ENCODE results near the gene DAPK1.

DAPK1 gene

DNA sequence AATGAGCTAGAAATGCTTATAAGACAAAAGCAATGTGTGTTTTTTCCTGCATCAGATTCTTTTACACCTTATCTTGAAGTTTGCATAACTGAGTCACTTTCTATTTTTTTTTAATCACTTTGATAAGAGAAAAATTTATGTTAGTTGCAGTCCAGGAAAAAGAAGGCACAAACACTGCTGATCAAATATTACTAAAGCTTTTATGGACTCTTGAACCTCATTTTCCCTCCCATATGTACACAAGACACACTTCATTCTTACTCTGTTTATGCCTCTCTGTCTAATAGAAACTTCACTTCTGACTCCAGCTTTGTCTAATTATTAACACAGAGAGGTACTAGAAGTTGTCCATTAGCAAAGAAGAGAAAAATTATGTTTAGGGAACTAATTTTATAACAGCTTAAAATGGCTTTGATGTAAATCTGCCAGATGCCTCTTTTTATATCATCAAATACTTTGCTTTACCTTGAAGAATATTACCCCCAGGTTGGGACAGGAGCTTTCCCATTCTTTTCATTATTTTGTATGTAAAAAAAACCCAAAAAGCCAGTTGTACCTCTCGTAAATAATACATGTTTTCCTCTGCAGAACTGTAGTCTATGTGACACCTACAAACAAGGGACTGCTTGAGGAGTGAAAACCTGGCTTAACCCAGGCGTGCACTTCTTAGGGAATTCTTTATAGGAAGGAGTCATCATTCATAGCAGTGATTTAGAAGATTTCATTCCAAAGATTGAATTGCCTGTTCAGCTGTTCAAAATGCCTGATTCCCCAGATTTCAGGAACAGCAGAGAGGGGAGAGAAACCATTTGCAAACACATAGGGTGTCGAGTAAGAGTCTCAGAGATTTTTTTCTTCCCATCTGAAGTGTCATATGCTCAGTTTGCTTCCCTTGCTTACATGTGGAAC is 72.6 kb downstream of the DAPK1 start:
- peak; percentile 51 for FAIRE-seq

DNA sequence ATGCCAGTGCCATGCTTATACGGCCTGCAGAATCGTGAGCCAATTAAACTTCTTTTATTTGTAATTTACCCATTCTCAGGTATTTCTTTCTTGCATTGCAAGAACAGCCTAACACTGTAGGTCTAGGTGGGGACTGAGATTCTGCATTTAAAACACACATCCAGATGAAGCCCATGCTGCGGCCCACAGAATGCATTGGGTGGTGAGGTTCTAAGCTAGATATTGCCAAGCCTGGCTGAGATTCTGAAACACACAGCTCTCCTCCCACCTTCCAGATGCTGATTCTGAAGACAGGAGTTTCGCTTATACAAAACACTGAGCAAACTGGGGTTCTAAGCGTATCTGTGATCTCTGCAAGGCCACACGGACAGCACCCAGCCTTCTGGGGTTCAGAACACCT is 75.1 kb downstream of the DAPK1 start:
- FAIRE-seq, result no peak

DNA sequence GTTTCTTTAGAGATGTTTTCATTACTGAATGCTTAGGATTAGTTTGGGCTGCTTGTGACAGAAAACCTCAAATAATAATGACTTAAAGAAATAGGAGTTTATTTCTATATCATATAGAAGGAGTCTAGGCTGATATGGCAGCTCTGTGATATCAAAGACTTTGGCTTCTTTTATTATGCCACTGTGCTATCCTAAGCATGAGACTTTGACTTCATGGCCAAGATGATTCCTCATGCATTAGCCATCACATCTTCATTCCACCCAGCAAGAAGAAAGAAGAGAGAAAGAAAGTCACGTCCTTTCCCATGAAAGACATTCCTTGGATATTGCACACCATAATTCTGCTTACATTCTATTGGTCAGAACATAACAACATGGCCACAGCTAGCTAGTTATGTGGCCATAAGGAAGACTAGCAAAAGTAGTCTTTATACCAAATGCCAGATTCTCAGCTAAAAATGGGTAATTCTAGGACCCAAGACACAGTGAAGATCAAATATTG is 76.2 kb downstream of the DAPK1 start:
- no peak for FAIRE-seq

DNA sequence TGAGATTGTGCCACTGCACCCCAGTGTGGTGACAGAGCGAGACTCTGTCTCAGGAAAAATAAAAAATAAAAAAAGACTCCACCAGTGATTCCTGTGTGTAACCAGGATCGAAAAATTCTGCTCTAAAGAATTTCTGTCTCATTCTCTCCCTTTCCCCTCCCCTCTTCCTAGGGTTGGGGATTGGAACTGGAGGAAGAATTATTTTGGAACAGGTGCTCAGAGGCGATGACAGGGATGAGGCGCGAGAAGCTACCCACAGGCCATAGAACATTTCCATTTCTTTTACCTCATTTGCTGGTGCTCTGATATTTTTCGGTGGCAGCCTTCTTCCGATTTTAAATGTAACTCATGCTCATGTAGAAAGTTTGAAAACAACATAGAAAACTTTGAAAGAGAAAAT is 80.1 kb downstream of the DAPK1 start:
- FAIRE-seq, result no peak

DNA sequence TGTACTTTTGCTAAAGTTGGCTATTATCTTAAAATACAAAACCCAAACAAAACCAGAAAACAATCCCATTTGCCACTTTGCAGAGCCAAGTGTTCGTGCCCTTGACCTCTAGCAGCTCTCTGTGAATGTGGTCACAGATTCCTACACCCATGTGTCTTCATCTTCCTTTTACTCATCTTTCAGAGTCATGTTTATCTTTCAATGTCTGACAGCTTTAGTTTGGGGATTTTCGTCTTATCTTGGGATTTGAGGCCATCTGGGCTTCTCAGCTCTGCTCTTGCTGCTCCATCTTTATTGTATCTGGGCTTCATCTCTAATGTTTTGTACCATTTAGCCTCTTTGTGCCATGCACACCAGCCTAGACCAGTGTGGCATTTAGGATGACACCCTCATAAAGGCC is 81.0 kb downstream of the DAPK1 start:
- no peak for FAIRE-seq

DNA sequence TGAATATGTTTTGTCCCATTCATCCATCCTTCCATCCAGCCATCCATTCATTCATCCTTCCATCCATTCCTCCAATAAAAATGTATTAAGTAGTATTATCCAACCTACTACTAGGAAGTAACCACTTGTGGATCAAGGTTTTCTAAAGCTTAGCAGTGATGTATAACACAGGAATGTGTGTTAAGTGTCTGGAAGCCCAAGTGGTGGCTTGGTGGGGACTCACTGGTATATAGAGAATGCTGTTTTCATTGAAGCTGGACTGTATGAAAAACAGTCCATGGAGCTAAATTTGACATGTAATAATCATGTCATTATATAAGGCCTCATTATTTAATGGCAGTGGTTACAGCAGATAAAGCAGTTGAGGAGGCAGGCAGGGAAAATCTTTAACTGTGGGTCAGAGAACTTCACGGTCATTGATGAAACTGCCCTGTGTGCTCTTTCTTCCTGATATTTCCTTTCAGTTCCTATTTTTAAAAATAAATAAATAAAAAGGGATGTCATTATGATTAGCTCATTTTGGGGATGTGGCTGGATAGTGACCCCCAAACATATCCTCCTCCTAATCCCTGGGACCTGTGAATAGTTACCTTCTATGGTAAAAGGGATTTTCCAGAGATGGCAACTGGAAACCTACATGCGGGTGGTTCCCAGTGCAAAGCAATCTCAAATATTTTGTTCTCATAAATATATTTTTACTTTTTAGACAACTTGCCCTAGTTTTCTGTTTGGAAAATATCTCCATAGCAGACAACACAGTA is 82.3 kb downstream of the DAPK1 start:
- no peak for FAIRE-seq

DNA sequence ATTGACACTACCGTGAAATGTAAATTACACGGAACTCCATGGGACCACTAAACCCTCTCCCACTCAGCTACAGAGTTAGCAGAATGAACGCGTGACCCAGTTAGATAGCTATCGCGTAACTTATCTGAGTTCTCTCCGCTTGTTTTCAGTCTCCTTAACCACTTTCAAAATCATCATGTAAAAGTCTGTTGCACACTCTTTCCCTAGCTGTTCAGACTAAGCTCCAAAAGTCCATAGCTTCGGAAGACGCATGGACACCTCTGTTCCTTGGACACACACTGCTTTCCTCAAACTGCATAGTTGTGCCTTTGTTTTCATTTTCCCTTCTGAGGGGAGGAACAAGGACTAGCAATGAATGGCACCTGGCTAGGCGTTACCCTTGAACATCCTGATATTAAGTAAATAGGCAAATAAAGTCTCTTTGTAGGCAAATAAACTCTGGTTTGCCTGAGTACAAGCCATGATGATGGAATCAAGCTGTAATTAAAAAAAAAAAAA is 83.3 kb downstream of the DAPK1 start:
- no peak for FAIRE-seq

DNA sequence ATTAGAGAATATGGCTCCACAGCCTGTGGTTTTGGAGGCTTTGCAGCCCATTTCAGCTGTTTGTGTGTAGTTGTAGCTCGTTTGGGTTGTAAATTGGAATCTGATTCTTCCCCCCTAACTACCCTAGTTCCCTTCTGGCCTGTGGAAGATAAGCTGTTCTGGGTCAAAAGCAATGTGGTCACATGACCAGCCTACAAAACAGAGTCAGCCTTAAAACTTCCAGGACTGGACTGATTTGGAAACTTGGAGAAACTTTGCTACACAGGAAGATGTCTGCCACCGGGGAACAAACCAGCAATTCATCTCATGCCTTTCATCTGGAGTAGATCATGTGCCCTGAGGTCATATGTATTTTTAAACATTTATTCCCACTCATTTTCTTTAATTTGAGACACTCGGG is 83.8 kb downstream of the DAPK1 start:
- no peak for FAIRE-seq

DNA sequence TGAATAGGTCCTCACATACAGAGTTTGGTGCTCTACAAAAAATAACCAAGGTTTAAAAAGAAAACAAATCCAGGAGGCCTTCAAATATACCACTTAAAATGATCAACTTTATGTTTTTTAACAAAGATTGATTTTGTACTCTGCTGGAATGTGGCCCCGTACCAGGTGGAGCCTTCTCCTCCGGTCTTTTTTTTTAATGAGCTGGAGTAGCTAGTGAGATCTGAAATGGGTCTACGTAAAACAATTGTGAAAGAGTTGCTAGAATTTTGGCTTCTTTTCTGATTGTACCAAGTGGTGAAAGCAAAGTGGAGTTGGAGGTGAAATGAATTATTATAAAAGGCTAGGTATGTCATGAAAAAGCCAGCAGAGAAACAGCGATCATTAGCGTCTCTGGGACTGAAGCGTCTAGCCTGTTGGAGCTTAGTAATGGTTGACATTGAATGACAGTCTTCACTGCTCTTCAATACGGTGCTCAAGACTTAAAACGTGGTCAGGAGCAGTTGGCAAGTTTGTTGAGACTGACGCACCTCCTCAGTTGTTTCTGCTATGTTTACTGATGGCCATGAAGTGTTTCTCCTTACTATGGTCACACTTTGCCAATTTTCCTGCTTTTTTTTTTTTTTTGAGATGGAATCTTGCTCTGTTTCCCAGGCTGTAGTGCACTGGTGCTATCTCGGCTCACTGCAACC is 84.4 kb downstream of the DAPK1 start:
- FAIRE-seq, result no peak

DNA sequence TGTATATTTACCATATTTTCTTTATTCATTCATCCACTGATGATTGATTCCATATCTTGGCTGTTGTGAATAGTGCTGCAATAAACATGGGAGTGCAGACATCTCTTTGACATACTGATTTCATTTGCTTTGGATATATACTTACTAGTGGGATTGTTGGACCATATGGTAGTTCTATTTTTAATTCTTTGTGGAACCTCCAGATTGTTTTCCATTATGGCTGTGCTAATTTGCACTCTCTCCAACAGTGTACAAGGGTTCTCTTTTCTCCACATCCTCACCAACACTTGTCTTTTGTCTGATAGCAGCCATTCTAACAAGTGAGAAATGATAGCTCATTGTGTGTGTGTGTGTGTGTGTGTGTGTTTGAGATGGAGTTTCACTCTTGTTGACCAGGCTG is 86.7 kb downstream of the DAPK1 start:
- no peak for FAIRE-seq

DNA sequence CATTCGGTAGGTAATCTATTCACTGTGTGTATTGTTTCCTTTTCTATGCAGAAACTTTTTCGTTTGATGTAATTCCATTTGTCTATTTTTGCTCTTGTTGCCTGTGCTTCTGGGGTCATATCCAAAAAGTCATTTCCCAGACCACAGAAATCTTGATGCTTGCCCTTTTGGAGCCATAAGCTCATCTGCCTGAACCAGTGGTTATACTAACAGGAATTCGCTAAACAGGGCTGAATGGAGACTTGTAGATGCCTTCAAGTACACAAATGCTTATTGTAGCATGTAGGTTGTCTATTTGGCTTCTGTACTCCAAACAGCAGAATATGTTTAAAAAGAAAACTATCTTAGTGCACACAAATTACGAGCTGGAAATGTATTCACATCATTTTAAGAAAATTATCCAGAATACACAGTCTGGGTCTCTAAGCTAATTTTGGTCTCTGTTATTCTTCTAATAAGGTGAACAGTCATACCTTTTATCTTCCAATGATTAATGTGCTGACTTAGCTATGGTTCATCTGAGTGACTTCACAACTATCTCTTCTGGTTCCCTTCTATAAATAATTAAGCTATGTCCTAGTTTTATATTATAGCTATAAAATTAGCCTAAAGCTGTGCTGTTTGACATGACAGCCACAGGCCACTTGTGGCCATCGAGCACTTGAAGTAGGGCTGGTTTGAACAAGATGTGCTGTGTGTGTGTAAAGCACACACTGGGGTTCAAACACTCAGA is 87.6 kb downstream of the DAPK1 start:
- no peak for FAIRE-seq

DNA sequence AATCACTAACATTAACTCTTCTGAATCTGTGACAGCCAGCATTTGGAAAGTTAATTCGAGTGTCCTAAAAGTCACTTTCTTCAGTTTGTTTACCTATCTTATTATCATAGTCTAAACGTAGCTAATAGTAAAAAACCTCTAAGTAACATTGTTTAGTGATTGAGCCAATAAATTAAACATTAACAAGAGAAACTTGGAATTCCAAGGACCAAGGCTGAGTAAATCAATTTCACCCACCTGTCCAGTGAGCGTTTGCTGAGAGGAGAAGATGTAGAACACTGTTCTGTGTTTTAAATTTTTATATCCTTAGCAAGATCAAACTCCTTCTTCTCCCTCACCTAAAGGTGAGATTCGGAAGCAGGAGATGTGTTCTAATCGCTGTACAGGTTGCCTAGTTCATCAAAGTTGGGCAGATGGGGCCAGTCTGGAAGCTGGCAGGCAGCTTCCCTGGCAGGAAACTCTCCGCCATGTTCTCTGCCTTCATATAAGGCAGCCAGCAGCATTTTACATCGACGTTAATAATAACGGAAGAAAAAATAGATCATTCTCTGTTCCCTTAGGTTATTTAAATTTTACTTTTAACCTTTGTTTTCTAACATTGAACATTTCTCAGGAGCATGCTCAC is 89.2 kb downstream of the DAPK1 start:
- no peak for FAIRE-seq

DNA sequence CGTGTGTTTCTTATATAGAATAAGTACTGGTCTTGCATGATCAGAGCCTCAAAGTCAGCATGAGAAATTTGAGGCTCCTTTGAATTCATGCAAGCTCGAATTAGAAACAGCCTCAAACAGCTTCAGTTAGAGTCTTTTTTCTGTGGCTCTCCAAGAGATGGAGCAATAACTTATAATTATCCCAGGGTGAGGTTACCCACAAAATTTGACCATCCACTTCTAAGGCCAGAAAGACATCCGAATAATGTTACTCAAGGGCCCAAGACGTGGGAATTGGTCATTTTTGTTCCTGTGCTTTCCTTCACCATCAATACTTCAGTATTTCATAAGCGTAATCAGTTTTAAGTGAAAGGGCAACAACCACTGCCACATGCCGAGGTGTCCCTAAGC is 89.7 kb downstream of the DAPK1 start:
- FAIRE-seq, result no peak

DNA sequence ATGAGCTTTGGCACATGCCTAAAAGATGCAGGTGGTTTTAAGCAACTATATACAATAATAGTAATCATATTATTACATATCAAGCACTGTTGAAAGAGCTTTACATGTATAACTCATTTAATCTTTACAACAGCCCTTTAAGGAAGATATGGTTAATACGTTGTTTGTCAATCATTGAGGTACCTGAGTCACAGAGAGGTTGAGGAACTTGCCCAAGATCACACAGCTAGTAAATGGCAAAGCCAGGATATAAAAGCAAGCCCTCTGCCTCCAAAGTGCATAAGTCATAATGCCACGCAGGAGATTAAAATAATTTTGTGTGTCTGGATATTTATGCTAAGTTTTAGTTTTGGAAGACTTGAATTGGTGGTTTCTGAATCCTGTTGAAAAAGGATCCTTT is 90.2 kb downstream of the DAPK1 start:
- FAIRE-seq, result no peak

DNA sequence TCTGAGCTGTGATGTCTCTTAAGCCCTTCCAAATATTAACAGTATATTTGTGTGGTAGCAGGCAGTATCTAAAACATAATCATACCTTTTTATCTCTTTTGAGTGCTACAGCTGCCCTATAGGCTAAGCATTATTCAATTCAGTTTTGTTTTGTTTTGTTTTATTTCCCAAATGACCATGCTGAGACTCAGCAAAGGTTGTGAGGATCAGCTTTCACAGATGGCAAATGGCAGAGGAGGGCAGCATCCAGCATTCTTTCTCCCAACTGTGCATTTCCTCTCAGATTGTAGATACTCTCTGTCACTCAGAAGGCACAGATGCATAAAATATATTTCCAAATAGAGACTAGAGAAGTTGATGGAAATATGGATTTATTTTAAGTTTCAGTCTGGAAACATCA is 90.7 kb downstream of the DAPK1 start:
- FAIRE-seq, result no peak

DNA sequence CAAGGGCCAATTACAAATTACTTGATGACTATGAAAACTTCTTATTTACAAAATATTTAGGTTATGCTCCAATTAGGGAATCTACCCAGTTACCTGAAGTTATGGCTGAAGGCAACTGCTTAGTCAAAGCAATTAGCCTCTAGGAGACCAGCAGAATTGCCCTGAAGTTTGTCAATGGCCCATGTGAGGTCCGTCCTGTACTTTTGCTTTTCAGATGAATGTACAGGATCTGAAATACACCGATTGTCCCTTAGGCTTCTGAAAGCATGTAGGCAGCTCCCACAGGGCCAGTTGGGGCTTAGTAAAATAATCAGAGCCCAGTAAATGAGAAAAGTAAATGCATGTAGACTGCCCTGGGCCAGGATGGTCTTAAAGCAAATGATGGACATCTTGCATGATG is 93.3 kb downstream of the DAPK1 start:
- no peak for FAIRE-seq

DNA sequence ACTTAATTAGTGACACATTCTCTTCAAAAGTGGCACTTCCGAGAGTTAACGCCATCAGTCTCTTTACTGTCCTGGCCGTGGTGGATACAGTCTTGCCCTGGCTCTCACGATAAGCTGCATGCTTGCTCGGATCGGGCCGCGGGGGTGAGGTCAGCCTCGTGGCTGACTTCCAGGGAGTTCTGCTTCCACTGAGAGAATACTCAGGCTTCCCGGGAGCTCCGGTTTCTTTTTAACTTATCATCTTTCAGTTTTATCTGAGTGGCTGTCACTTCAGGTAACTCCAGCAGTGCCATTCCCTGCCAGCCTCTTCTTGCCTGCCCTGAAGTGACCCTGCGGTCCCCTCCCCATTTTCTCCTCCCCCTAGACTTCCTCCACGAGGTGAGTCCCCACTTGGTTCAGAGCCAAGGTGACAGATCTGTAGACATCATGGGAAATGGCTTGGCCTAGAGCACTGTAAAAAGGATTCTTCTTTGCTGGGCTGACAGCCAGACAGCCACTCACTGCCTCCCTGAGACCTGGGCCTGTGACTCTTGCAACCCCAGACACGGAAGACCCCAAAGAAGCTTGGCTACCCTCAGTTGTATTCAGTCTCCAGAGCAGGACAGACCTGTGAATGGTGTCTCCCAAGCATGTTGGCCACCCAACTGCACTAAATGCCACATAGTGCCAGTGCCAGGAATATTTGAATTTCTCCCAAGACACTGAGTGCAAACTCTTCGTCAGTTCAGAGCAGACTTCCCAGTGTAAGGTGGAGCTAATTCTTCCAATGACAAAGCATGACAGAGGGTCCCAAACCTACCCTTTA is 95.1 kb downstream of the DAPK1 start:
- no peak for FAIRE-seq

DNA sequence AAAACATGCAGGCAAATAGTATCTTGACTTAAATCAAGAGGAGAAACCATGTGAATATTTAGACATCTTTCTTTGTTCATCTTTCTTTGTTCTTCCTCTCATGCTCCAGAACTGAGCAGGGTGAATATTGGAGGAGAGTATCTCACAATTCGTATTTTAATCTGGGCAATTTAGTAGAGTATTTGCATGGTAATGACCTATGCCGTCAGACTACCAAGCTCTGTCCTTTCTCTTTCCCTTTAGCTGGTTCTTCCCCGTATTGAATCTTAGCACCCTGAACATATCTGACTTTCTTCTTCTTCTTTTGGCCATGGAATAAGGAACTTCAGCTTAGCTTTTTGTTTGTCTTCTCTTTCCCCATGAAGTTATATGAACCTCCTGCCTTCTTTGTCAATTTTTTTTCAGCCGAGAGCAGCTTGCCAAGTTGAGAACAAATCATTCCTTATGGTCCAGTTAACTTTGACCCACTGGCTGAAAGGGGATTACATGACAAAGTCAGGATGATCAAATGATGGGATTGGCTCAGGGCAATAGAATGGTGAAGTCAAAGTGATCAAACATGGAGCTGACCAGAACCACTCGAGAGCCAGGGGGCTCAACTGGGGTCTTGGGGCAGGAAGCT is 95.8 kb downstream of the DAPK1 start:
- FAIRE-seq, result no peak

DNA sequence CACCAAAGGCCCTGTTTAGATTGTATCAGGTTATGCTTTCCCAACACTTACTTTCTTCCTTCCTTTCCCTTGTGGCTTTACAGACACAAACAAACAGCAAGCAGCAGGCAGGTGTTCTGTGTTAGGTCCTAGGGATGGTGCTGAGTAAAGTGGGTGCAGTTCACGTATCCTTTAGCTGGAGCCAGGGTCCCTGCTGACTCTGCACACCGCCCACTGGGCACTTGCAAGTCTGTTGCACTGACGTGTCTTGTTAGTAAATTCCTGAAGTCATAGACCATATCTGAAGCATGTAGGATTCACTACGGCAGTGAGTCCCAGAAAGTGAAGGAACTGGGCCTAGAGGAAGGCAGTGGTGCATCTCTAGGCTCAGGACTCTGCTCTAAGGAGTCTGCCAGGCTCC is 96.5 kb downstream of the DAPK1 start:
- FAIRE-seq, result no peak

DNA sequence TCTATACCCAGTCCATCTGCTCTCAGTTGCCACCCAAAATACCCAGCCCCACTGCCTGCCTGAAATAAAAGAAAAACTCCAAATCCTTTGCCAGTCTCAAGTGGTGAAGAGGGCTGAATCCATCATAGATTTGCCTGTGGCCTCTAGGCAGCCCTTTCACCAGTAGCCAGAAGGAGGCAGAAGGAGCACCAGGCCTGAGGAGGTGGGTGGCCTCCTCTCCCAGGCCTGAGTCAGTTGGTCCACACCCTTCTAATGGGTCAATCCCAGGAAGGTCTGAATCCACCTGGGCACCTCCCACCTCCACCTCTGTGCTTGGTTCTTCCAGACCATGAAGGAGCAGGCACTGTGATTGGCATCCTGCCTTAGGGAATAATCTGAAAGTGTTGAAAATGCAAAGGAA is 97.0 kb downstream of the DAPK1 start:
- no peak for FAIRE-seq

DNA sequence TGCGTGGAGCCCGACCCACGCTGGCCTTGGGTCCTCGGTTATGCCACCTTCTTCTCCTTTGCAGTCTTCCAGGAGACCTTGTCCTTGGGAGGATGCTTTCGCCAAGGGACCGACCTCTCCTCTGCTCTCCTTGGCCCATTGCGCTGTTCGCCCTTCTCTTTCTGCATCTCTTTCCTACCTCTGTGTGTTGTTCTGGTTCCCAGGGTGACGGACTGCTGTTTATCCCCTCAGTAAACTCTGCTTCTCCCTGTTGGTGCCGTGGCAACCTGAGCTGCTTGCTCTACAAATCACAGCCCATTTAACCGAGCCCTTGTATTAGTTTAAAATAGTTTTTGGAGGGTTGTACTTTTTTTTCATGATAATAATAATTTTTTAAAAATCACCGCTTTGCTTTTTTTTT is 97.9 kb downstream of the DAPK1 start:
- no peak for FAIRE-seq
